ENCODE measurements around the gene ARTN. TPM values are rescaled to one million over a fixed set of nuclear protein-coding genes. Genes with fewer than 3 reads are reported as not detected.

Gene ARTN
- total and polyA plus RNA-seq, 9 of the 15 experiments (the other 6 are each of a cell fraction or from before 2014, with no cell fraction given): 0.06 to 0.38 TPM; not detected in 7

DNA sequence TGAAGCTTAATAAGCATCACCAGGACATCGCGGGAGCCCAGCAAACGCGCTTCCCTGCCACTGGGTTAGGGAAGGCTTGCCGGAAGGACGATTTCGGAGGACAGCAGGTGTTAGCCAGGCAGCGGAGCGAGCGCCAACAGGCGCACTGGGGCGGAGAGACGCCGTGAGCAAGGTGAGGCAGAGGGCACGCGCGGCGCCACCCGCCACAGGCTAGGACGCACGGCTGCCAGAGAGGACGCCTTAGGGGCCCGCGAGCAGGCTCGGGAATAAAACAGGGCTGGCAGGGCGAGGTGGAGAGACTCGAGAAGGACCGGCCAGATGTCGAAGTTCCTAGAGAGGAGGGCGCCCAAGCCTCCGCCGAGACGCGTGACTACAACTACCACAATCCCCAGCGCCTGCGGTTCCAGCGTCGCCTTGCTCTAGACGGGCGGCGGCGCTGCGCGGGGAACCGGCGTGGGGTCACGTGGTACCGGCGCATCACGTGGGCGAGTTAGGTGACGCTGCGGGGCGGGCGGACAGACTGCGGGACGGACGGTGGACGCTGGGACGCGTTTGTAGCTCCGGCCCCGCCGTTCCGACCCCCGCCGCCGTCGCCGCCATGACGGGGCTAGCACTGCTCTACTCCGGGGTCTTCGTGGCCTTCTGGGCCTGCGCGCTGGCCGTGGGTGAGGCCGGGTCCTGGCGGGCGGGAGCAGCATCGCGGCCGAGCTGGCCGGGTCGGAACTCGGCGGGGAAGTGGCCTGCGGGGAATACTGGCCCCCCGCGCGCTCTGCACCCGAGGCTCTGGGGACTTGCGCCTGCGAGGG is 41.0 kb downstream of the ARTN start, which contains the start of gene ATP6V0B (continued):
- TF ChIP-seq, protein P1, sequence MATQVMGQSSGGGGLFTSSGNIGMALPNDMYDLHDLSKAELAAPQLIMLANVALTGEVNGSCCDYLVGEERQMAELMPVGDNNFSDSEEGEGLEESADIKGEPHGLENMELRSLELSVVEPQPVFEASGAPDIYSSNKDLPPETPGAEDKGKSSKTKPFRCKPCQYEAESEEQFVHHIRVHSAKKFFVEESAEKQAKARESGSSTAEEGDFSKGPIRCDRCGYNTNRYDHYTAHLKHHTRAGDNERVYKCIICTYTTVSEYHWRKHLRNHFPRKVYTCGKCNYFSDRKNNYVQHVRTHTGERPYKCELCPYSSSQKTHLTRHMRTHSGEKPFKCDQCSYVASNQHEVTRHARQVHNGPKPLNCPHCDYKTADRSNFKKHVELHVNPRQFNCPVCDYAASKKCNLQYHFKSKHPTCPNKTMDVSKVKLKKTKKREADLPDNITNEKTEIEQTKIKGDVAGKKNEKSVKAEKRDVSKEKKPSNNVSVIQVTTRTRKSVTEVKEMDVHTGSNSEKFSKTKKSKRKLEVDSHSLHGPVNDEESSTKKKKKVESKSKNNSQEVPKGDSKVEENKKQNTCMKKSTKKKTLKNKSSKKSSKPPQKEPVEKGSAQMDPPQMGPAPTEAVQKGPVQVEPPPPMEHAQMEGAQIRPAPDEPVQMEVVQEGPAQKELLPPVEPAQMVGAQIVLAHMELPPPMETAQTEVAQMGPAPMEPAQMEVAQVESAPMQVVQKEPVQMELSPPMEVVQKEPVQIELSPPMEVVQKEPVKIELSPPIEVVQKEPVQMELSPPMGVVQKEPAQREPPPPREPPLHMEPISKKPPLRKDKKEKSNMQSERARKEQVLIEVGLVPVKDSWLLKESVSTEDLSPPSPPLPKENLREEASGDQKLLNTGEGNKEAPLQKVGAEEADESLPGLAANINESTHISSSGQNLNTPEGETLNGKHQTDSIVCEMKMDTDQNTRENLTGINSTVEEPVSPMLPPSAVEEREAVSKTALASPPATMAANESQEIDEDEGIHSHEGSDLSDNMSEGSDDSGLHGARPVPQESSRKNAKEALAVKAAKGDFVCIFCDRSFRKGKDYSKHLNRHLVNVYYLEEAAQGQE (IDR thresholded peaks at IDR 0.05; ENCODE audit: borderline replicate concordance): peak; percentile 97
- TF ChIP-seq, protein P1 (CRISPR knock-in tag; IDR thresholded peaks at IDR 0.05; ENCODE audit: low read depth): peak; percentile 72
- TF ChIP-seq XRCC5 (IDR thresholded peaks at IDR 0.05; ENCODE audit: low read depth, low read length) (0 out of 2 replicates have a peak, but pooled peaks have one; percentile 36), MEF2A (IDR thresholded peaks at IDR 0.05; ENCODE audit: control insufficient read depth, low read depth, low read length) (no peak), KDM1A (IDR thresholded peaks at IDR 0.05) (no peak), SMAD1 (IDR thresholded peaks at IDR 0.05; ENCODE audit: low read depth, low read length, partially characterized antibody) (no peak), NCOA2 (IDR thresholded peaks at IDR 0.05; ENCODE audit: partially characterized antibody in 2 of 2) (no peak)
- TF ChIP-seq, protein P2, sequence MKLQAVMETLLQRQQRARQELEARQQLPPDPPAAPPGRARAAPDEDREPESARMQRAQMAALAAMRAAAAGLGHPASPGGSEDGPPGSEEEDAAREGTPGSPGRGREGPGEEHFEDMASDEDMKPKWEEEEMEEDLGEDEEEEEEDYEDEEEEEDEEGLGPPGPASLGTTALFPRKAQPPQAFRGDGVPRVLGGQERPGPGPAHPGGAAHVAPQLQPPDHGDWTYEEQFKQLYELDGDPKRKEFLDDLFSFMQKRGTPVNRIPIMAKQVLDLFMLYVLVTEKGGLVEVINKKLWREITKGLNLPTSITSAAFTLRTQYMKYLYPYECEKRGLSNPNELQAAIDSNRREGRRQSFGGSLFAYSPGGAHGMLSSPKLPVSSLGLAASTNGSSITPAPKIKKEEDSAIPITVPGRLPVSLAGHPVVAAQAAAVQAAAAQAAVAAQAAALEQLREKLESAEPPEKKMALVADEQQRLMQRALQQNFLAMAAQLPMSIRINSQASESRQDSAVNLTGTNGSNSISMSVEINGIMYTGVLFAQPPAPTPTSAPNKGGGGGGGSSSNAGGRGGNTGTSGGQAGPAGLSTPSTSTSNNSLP (IDR thresholded peaks at IDR 0.05; ENCODE audit: borderline replicate concordance, low read depth, low read length): no peak

Data from K562 (cell line).